H1 (cell line): ENCODE results near the gene SLC20A1. TPM values are rescaled to one million over a fixed set of nuclear protein-coding genes. Genes with fewer than 3 reads are reported as not detected.

Source experiments
- CTCF ChIA-PET: fragments of 300-600 bp; sonication (Branson Sonifier 250); formaldehyde crosslinking; loops from one replicate; lab custom pipeline; 2021; ENCODE audit not compliant: partially characterized antibody; lab: Charles Lee
- POLR2A ChIA-PET: fragments of 300-600 bp; sonication (Branson Sonifier 250); formaldehyde crosslinking; loops from one replicate; lab custom pipeline; 2021; ENCODE audit warnings: inconsistent platforms; ENCODE audit not compliant: partially characterized antibody; lab: Charles Lee
- DNase-seq, 2 experiments: peaks; one replicate each; pipeline versions ENCODE4 v3.0.0 to v3.0.0-alpha.2; 2010 to 2022; ENCODE audit warnings: low spot score in 2 of 2, low read depth in 1 of 2, mixed read lengths in 1 of 2
- FAIRE-seq: peaks from 2 replicates; lab custom pipeline; 2011; peaks lifted over from hg19 to GRCh38; lab: Jason Lieb, UNC
- H2AFZ ChIP-seq: 2 replicates; pipeline ENCODE4 v1.8.1; 2012; ENCODE audit warnings: low read length, inconsistent platforms
- H2AK5ac ChIP-seq: 2 replicates; pipeline ENCODE4 v1.6.1; 2013; ENCODE audit warnings: low read depth, low read length
- H2BK120ac ChIP-seq: replicated peaks from 2 replicates; pipeline ENCODE3; 2013; ENCODE audit warnings: low read depth, low read length, inconsistent platforms
- H2BK12ac ChIP-seq: 2 replicates; pipeline ENCODE4 v1.6.1; 2013; ENCODE audit warnings: low read depth, low read length
- H2BK15ac ChIP-seq: 2 replicates; pipeline ENCODE4 v1.6.1; 2013; ENCODE audit warnings: low read length
- H2BK20ac ChIP-seq: 2 replicates; pipeline ENCODE4 v1.6.1; 2013; ENCODE audit warnings: low read length
- H2BK5ac ChIP-seq: 2 replicates; pipeline ENCODE4 v1.6.1; 2013; ENCODE audit warnings: low read depth, low read length
- H3K14ac ChIP-seq: 2 replicates; pipeline ENCODE4 v1.6.1; 2013; ENCODE audit warnings: inconsistent platforms; ENCODE audit not compliant: insufficient read length
- H3K18ac ChIP-seq: 2 replicates; pipeline ENCODE4 v1.6.1; 2013; ENCODE audit warnings: low read length; ENCODE audit errors: extremely low read depth
- H3K23ac ChIP-seq: 2 replicates; pipeline ENCODE4 v1.6.1; 2013; ENCODE audit warnings: inconsistent platforms; ENCODE audit not compliant: insufficient read length
- H3K23me2 ChIP-seq: 2 replicates; pipeline ENCODE4 v1.6.1; 2013; ENCODE audit warnings: low read depth, low read length
- H3K27ac ChIP-seq: 2 replicates; pipeline ENCODE4 v1.6.1; 2011; ENCODE audit warnings: low read depth, low read length, inconsistent platforms
- H3K27me3 ChIP-seq, 4 experiments: replicated peaks in 1 of 4; 1 replicate in 1 of 4; 2 replicates in 3 of 4; pipeline versions ENCODE4 v1.6.1 to v1.8.1; 2011 to 2013; ENCODE audit warnings: low read length in 3 of 4, mild to moderate bottlenecking in 3 of 4, inconsistent platforms in 2 of 4, mixed read lengths in 2 of 4, moderate library complexity in 1 of 4; ENCODE audit not compliant: control insufficient read depth in 3 of 4, insufficient read depth in 3 of 4; ENCODE audit errors: extremely low read depth in 1 of 4
- H3K36me3 ChIP-seq, 4 experiments: 2 replicates each; pipeline versions ENCODE4 v1.6.1 to v1.8.1; 2011 to 2013; ENCODE audit warnings: mild to moderate bottlenecking in 4 of 4, low read length in 3 of 4, moderate library complexity in 2 of 4, control low read depth in 1 of 4, inconsistent platforms in 1 of 4; ENCODE audit not compliant: insufficient read depth in 4 of 4, control insufficient read depth in 2 of 4
- H3K4ac ChIP-seq: replicated peaks from 2 replicates; pipeline ENCODE3; 2013; ENCODE audit warnings: low read length, low read depth, mixed read lengths, inconsistent platforms; ENCODE audit not compliant: insufficient read length
- H3K4me1 ChIP-seq, 4 experiments: replicated peaks in 1 of 4; 1 replicate in 1 of 4; 2 replicates in 3 of 4; pipeline versions ENCODE4 v1.6.1 to v1.8.1; 2011 to 2013; ENCODE audit warnings: low read length in 3 of 4, inconsistent platforms in 2 of 4, mixed read lengths in 1 of 4; ENCODE audit not compliant: insufficient read depth in 4 of 4, control insufficient read depth in 3 of 4
- H3K4me2 ChIP-seq, 2 experiments: 2 replicates each; pipeline versions ENCODE4 v1.6.1 to v1.8.1; 2011 to 2013; ENCODE audit warnings: low read depth in 2 of 2, low read length in 2 of 2, control low read depth in 1 of 2, inconsistent platforms in 1 of 2, mild to moderate bottlenecking in 1 of 2; ENCODE audit not compliant: insufficient read depth in 1 of 2
- H3K4me3 ChIP-seq, 4 experiments: fragments of 200-600, 300-600 bp in 1 of 4; sonication (generic), shearing (Covaris generic), sonication (Bioruptor Twin) in 1 of 4; 2 replicates each; pipeline versions ENCODE4 v1.5.1 to v1.8.1; 2011 to 2016; ENCODE audit warnings: low read length in 4 of 4, low read depth in 3 of 4, control low read depth in 2 of 4, inconsistent platforms in 2 of 4, mild to moderate bottlenecking in 2 of 4, mixed read lengths in 1 of 4, moderate library complexity in 1 of 4; ENCODE audit not compliant: insufficient read depth in 2 of 4; ENCODE audit errors: extremely low read depth in 1 of 4
- H3K56ac ChIP-seq: replicated peaks from 2 replicates; pipeline ENCODE3; 2013; ENCODE audit warnings: low read depth, mild to moderate bottlenecking, mixed read lengths, low read length, inconsistent platforms; ENCODE audit not compliant: insufficient read length
- H3K79me1 ChIP-seq: 2 replicates; pipeline ENCODE4 v1.6.1; 2013; ENCODE audit warnings: low read depth, low read length, control low read depth
- H3K79me2 ChIP-seq, 2 experiments: 2 replicates each; pipeline versions ENCODE4 v1.6.1 to v1.8.1; 2012 to 2013; ENCODE audit warnings: low read length in 2 of 2, mild to moderate bottlenecking in 2 of 2, inconsistent platforms in 1 of 2; ENCODE audit not compliant: insufficient read depth in 2 of 2, control insufficient read depth in 1 of 2
- H3K9ac ChIP-seq, 4 experiments: replicated peaks in 1 of 4; 1 replicate in 1 of 4; 2 replicates in 3 of 4; pipeline versions ENCODE4 v1.6.1 to v1.8.1; 2011 to 2013; ENCODE audit warnings: low read depth in 3 of 4, low read length in 3 of 4, control low read depth in 2 of 4, mild to moderate bottlenecking in 2 of 4, moderate library complexity in 2 of 4, inconsistent platforms in 1 of 4; ENCODE audit errors: extremely low read depth in 1 of 4
- H3K9me3 ChIP-seq, 2 experiments: 2 replicates each; pipeline versions ENCODE4 v1.6.1 to v1.8.1; 2012 to 2013; ENCODE audit warnings: mild to moderate bottlenecking in 2 of 2, moderate library complexity in 2 of 2, control low read depth in 1 of 2, inconsistent platforms in 1 of 2, low read depth in 1 of 2, low read length in 1 of 2, mixed read lengths in 1 of 2; ENCODE audit not compliant: insufficient read depth in 2 of 2
- H4K20me1 ChIP-seq, 2 experiments: replicated peaks in 1 of 2; 2 replicates each; pipeline versions ENCODE3 to v1.8.1; 2011 to 2013; ENCODE audit warnings: inconsistent platforms in 2 of 2, low read length in 2 of 2, mild to moderate bottlenecking in 1 of 2; ENCODE audit not compliant: insufficient read depth in 2 of 2, control insufficient read depth in 1 of 2
- H4K5ac ChIP-seq: 2 replicates; pipeline ENCODE4 v1.6.1; 2013; ENCODE audit warnings: low read length, low read depth, mixed read lengths, inconsistent platforms; ENCODE audit not compliant: insufficient read length
- H4K8ac ChIP-seq: 2 replicates; pipeline ENCODE4 v1.8.0; 2013; ENCODE audit warnings: mild to moderate bottlenecking, moderate library complexity, low read length, inconsistent platforms; ENCODE audit not compliant: insufficient read depth; ENCODE audit errors: extremely low read depth
- H4K91ac ChIP-seq: replicated peaks from 2 replicates; pipeline ENCODE3; 2013; ENCODE audit warnings: low read length, mixed read lengths, inconsistent platforms; ENCODE audit not compliant: insufficient read length
- BCL11A ChIP-seq, 2 experiments: IDR thresholded peaks; one replicate each; pipeline ENCODE4 v1.6.1; 2011; ENCODE audit warnings: low read depth in 2 of 2, low read length in 2 of 2, mild to moderate bottlenecking in 2 of 2
- CBX8 ChIP-seq: fragments of 300-800, 300-1000 bp; sonication (generic); IDR thresholded peaks from 2 replicates; pipeline ENCODE4 v1.7.1; 2016; ENCODE audit warnings: low read depth, low read length, borderline replicate concordance
- CHD2 ChIP-seq: IDR thresholded peaks from 2 replicates; pipeline ENCODE4 v1.6.1; 2012; ENCODE audit warnings: low read length, improper control_type of control experiment
- CTBP2 ChIP-seq: IDR thresholded peaks from 2 replicates; pipeline ENCODE4 v1.7.0; 2011; ENCODE audit warnings: borderline replicate concordance, mild to moderate bottlenecking, moderate library complexity, mixed read lengths, low read length; ENCODE audit not compliant: insufficient read depth, insufficient read length
- E2F6 ChIP-seq: IDR thresholded peaks from 2 replicates; pipeline ENCODE4 v1.6.1; 2012; ENCODE audit warnings: inconsistent platforms
- EZH2 ChIP-seq: fragments of 200-600 bp; sonication (generic); IDR thresholded peaks from 2 replicates; pipeline ENCODE4 v1.7.1; 2012; ENCODE audit warnings: low read depth, mild to moderate bottlenecking, moderate library complexity, low read length, inconsistent platforms; ENCODE audit not compliant: severe bottlenecking
- POU5F1 ChIP-seq: IDR thresholded peaks from 2 replicates; pipeline ENCODE4 v1.6.1; 2011; ENCODE audit warnings: low read depth, mild to moderate bottlenecking, low read length, moderate library complexity
- RFX5 ChIP-seq: IDR thresholded peaks from 2 replicates; pipeline ENCODE4 v1.6.1; 2011; ENCODE audit warnings: low read depth, low read length, improper control_type of control experiment, borderline replicate concordance
- SIN3A ChIP-seq, 2 experiments: IDR thresholded peaks in 1 of 2; conservative IDR thresholded peaks in 1 of 2; 2 replicates each; pipeline ENCODE4 v1.6.1; 2011 to 2012; ENCODE audit warnings: low read length in 2 of 2, improper control_type of control experiment in 1 of 2, low read depth in 1 of 2, mild to moderate bottlenecking in 1 of 2
- TAF7 ChIP-seq: optimal IDR thresholded peaks from 2 replicates; pipeline ENCODE3; 2011; ENCODE audit warnings: low read depth, mild to moderate bottlenecking, inconsistent platforms, low read length, moderate library complexity, borderline replicate concordance
- YY1 ChIP-seq: IDR thresholded peaks from 2 replicates; pipeline ENCODE4 v1.6.1; 2011; ENCODE audit warnings: low read depth, mild to moderate bottlenecking, low read length
- WGBS, 2 experiments: shearing (Covaris generic) in 1 of 2; methylation state at CpG; one replicate each; pipeline versions ENCODE4 v1.1.6 to v1.1.7; 2013 to 2015; ENCODE audit warnings: low lambda C conversion rate in 2 of 2, mixed read lengths in 2 of 2, inconsistent platforms in 1 of 2, low coverage in 1 of 2, missing lambda C conversion rate in 1 of 2; ENCODE audit not compliant: insufficient replicate concordance in 2 of 2, insufficient coverage in 1 of 2, insufficient read length in 1 of 2; ENCODE audit errors: extremely low coverage in 1 of 2, missing lambda C conversion rate in 1 of 2; 5-methylcytosine and 5-hydroxymethylcytosine counted together
- polyA plus RNA-seq, 7 experiments: library from polyadenylated mRNA; depleted of rRNA in 3 of 7; stranded (reverse) in 5 of 7; unstranded in 2 of 7; fragments of >200 nt in 5 of 7; fragments of 200-250 nt in 2 of 7; gene quantifications; 1 replicate in 5 of 7; 2 replicates in 1 of 7; 4 replicates in 1 of 7; pipeline versions ENCODE4 v1.2.1 to v1.2.3, GENCODE V29; 2011 to 2013; ENCODE audit warnings: missing spikeins in 2 of 7, mixed read lengths in 2 of 7
- total RNA-seq: library from RNA; stranded (reverse); fragmentation: NEBNext Ultra II Directional; extraction: Animal tissue kit (Norgen Biotek cat#: 25700); gene quantifications from 2 replicates; pipeline ENCODE4 v1.2.1, GENCODE V29; 2021

SLC20A1 gene
- total and polyA plus RNA-seq, 2 of the 8 experiments (the other 6 are each of a cell fraction or from before 2014, with no cell fraction given): 42.6 to 105 TPM

- no peak overlapping the region for H2AK5ac ChIP-seq
- H2BK12ac ChIP-seq: no peak overlapping the region
- no peak for FAIRE-seq
- no peak overlapping the region for H3K18ac ChIP-seq
- H2BK5ac ChIP-seq: no peak overlapping the region
- ChIA-PET POLR2A (interaction anchor here (1.0 to 15.0 kb wide), 6 partner anchors 4 to 67 kb away, joined by 3 to 146 read pairs (median 63); partner anchors contain the start of gene SLC20A1), CTCF (interaction anchor here (1.1 to 2.1 kb wide), 8 partner anchors 9 to 68 kb away, joined by 3 to 6 read pairs (median 4); no protein-coding TSS in a partner anchor)
- peaks cover 4 to 12% of the 10 kb centered on the region in 2 experiments for H4K20me1 ChIP-seq
- no peak overlapping the region for H3K4ac ChIP-seq
- H2BK15ac ChIP-seq: no peak overlapping the region
- no peaks in the 10 kb centered on the region for H3K23me2 ChIP-seq
- H4K5ac ChIP-seq: no peak overlapping the region
- H4K8ac ChIP-seq: no peak overlapping the region
- no peak overlapping the region for H4K91ac ChIP-seq
- no peaks in the 10 kb centered on the region for H3K9me3 ChIP-seq
- no peaks in the 10 kb centered on the region for H3K27me3 ChIP-seq
- H2BK20ac ChIP-seq: no peak overlapping the region
- no peak overlapping the region for H3K56ac ChIP-seq
- peak overlapping the region in 1 of 4 experiments; percentile 9; a peak in 1 of 7 replicates for H3K9ac ChIP-seq
- no peak overlapping the region for H3K27ac ChIP-seq
- peaks cover 0 to 4% of the 10 kb centered on the region in 2 experiments; a peak in 1 of 4 replicates for H3K79me2 ChIP-seq
- H3K23ac ChIP-seq: no peak overlapping the region
- H3K79me1 ChIP-seq: no peaks in the 10 kb centered on the region
- no peak overlapping the region for H2AFZ ChIP-seq
- H3K14ac ChIP-seq: no peak overlapping the region
- no peak overlapping the region for H2BK120ac ChIP-seq
- no peak overlapping the region for H3K4me2 ChIP-seq
- WGBS, 2 experiments: 92% methylated on average over 11 of the region's 11 CpGs; no CpG with 5 or more reads in 1 of the 2 experiments
- DNase-seq: no peak
- H3K4me1 ChIP-seq: no peaks in the 10 kb centered on the region
- peaks cover 45 to 91% (median 82%) of the 10 kb centered on the region in 4 experiments for H3K36me3 ChIP-seq
- H3K4me3 ChIP-seq: no peak overlapping the region
- TF ChIP-seq CHD2: no peak
- no peak for TF ChIP-seq RFX5
- no peak for TF ChIP-seq EZH2
- TF ChIP-seq CTBP2: no peak
- TF ChIP-seq E2F6: no peak
- TF ChIP-seq SIN3A (conservative IDR thresholded peaks at IDR 0.05 in 1 of 2, IDR thresholded peaks at IDR 0.05 in 1 of 2; ENCODE audit: low read depth in 1 of 2, low read length in 2 of 2): no peak
- no peak for TF ChIP-seq CBX8
- TF ChIP-seq POU5F1: no peak
- no peak for TF ChIP-seq YY1
- no peak for TF ChIP-seq TAF7
- no peak for TF ChIP-seq BCL11A (IDR thresholded peaks at IDR 0.05; ENCODE audit: low read depth in 2 of 2, low read length in 2 of 2)
Observed at GRCh38 chr2:112658839-112659667, 13.3 kb downstream of the SLC20A1 start.
